NCI-H2107 treated with DMSO at 0.1 percent for 48 hours (cell line): ENCODE measurements around the gene TAS1R3.

Source experiments
- DNase-seq: peaks from one replicate; lab custom pipeline; 2025; ENCODE audit not compliant: unreplicated experiment; lab: John Stamatoyannopoulos, UW

Gene TAS1R3

DNA sequence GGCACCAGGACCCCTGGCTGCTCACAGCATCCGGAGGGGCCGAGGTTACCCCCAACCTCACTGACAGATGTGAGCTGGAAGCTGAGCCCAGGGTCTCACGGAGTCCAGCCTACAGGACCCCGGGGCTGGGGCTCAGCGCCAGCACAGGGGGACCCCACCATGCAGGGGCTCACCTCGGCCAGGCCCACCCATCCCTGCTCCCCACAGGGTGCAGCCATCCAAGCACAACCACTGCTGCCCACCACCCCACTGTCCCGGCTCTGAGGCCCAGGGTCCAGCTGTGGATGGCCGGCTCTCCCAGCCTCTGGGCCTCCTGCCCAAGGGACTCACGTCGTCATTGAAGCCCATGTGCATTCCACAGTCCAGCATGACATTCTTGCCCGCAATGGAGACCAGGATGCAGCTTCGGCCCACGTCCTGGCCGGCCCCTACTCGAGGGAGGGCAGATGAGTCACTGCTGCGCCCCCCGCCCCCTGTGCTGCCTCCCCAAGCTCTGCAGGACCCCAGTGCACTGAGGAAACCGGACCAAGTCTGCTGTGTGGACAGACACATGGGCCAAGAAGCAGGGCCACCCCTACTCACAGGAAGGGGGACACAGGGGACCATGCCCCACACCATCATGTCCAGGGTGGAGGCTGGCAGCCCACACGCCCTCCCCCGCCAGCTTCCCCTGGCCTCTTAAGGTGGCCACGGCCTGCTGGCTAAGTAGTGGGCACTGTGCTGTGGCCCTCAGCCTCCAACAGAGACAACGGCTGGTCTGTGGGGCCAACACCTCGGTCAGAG is 10.2 kb upstream of the TAS1R3 start:
- DNase-seq: no peak

DNA sequence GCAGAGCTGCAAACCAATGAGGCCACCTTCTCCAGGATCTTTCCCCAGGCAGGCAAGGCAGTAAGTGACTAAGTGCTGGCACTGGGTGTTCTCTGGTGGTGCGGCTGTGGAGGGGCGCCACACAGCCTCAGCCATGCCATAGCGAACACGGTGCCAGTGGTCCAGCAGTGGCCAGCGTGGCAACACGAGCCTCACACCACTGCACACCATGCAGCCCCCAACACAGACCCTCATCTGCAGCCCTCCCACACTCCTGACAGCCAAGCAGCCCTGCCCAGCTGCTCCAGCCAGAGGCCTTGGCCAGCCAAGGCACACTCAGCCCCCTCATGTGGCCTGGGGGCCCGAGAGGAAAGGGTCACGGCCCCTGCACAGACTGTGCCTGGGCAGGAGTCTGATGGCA is 9.6 kb upstream of the TAS1R3 start:
- no peak for DNase-seq

DNA sequence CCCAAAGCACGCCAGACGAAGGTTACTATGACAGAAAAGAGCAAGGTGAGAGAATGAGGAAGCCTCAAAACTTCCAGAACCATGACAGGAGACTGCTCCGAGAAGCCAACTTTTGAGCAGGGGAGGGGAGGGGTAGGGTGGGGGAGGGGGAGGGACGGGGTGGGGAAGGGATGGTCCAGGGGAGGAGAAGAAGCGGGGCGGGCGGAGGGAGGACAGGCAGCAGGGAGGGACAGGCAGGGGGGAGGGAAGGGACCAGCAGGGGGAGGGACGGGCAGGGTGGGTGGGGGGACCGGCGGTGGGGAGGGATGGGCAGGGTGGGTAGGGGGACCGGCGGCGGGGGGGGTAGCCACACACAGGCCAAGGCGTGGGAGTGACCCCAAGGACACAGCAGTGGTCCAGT is 8.7 kb upstream of the TAS1R3 start:
- DNase-seq: no peak

DNA sequence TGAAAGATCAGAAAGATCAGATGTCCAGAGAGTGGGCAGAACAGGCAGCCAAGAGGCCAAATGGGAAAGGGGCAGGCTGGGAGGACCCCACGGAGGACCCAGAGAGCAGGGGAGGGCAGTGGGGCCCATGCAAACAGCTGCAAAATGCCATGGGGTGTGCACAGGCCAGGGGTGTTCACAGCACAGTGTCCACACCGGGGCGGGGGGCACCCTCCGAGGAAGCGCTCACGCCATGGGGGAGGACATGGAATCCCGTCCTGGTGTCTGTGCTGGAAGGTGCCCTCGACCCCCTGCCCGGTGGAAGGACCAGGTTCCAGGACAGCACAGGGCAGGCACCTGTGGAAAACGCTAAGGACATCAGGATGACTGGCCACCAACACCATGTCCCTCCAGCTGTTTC is 8.1 kb upstream of the TAS1R3 start:
- no peak for DNase-seq

DNA sequence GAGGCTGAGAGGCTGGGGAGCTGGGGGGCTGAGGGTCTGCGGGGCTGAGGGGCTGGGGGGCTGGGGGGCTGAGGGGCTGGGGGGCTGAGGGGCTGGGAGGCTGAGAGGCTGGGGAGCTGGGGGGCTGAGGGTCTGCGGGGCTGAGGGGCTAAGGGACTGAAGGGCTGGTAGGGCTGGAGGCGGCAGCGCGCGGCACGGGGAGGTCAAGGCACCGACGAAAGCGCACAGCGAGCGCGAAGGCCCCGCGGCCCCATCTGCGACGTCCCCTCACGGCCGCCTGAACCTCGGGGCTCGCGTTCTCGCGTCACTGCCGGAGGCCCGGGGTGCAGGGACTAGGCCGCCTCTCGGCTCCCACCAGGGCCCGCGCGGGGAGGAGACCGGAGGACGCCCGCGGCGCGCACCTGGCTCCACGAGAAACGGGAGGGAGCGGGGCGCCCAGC is 7.0 kb upstream of the TAS1R3 start:
- DNase-seq: no peak

DNA sequence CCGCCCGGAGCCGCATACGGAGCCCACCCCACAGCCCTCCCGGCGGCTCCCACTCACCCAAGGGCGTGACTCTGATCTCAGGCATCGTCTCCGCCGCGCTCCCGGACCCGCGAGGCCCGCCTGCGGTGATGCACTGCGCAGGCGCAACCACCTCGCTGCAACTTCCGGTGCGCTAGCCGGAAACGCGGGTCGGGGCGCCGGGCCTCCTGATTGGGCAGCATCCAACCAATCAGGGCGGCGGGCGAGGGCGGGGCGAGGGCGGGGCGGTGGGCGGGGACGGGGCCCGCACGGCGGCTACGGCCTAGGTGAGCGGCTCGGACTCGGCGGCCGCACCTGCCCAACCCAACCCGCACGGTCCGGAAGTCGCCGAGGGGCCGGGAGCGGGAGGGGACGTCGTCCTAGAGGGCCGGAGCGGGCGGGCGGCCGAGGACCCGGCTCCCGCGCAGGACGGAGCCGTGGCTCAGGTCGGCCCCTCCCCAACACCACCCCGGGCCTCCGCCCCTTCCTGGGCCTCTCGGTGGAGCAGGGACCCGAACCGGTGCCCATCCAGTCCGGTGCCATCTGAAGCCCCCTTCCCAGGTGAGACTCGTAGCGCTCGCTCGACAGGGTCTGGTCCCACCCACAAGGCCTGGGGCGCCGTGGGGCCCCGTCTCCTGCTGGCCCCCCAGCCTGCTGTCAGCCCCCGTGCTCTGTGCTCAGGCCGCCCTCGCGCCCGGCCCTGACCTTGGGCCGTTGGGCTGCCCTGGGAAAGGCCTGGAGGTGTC is 6.4 kb upstream of the TAS1R3 start, which contains the start of the genes CPTP and INTS11:
TSS of gene CPTP (plus strand) at position 279 of the 764 bp plus-strand sequence. CDS start 2,109 bp downstream, outside the sequence.
TSS of gene INTS11 (minus strand) at position 137 of the 764 bp plus-strand sequence. CDS start at position 85, 52 bp downstream.
- DNase-seq: peak; percentile 10

DNA sequence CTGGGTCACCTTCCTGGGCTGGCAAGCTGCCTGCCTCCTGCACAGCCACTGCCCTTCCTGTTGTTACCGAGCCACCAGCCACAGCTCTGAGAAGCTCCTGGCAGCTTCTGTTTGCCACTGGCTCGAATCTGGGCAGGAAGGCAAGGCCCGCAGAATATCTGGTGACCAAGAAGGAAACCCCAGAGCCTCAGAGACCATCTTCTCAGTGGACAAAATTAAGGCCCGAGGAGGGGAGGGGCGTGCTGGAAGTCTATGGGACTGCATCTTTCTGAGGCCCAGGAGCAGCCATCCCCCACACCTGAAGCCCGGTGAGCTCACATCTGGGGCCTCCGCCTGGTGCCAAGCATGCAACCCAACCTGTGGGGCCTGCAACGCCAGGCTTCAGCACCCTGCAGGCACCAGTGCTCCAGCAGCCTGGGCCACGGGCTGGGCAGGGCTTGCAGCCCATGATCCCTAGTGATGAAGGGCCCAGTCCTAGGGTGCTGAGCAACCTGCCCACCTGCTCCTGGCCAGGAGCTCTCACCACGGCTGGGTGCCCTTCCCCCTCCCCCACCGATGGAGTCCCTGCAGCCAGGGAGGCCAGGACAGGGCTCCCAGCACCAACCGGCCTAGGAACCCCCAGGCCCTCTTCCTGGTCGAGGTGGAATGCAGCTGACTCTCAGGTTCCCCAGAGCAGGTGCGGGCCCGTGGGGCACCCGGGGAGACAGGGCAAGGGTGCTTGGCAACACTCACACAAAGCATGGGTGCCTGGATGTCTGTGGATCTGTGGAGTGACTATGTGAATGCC is 5.6 kb upstream of the TAS1R3 start:
- no peak for DNase-seq

DNA sequence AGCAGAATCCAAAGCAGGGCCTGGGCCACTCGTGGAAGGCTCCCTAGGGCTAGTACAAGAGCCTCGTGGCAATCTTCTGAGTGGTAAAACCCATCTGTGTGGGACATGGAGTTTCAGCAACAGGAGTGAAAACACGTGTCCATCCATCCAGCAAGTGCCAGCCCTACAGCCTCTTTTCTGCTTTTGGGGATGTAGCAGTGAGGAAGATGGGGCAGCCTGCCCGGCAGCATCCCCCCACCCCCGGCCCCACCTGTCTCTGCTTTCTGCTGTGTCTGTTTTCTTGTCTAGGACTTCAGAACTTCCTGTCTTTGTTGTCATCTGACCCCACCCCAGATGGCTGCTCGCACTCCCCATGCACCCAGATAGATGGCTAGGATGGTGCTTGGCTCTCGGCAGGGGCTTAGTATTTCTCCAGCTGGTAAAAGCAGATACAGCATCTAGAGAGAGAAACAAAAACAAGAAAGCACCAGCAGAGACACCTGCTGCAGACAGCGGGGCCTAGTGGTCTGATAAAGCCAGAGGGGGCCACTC is 4.9 kb upstream of the TAS1R3 start:
- no peak for DNase-seq

DNA sequence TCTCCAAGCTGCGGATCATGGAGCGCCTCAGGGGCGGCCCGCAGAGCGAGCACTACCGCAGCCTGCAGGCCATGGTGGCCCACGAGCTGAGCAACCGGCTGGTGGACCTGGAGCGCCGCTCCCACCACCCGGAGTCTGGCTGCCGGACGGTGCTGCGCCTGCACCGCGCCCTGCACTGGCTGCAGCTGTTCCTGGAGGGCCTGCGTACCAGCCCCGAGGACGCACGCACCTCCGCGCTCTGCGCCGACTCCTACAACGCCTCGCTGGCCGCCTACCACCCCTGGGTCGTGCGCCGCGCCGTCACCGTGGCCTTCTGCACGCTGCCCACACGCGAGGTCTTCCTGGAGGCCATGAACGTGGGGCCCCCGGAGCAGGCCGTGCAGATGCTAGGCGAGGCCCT is 3.8 kb upstream of the TAS1R3 start:
- DNase-seq: no peak

DNA sequence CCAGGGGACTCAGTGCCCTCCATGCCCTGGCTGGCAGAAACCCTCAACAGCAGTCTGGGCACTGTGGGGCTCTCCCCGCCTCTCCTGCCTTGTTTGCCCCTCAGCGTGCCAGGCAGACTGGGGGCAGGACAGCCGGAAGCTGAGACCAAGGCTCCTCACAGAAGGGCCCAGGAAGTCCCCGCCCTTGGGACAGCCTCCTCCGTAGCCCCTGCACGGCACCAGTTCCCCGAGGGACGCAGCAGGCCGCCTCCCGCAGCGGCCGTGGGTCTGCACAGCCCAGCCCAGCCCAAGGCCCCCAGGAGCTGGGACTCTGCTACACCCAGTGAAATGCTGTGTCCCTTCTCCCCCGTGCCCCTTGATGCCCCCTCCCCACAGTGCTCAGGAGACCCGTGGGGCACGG is 2.8 kb upstream of the TAS1R3 start:
- no peak for DNase-seq

DNA sequence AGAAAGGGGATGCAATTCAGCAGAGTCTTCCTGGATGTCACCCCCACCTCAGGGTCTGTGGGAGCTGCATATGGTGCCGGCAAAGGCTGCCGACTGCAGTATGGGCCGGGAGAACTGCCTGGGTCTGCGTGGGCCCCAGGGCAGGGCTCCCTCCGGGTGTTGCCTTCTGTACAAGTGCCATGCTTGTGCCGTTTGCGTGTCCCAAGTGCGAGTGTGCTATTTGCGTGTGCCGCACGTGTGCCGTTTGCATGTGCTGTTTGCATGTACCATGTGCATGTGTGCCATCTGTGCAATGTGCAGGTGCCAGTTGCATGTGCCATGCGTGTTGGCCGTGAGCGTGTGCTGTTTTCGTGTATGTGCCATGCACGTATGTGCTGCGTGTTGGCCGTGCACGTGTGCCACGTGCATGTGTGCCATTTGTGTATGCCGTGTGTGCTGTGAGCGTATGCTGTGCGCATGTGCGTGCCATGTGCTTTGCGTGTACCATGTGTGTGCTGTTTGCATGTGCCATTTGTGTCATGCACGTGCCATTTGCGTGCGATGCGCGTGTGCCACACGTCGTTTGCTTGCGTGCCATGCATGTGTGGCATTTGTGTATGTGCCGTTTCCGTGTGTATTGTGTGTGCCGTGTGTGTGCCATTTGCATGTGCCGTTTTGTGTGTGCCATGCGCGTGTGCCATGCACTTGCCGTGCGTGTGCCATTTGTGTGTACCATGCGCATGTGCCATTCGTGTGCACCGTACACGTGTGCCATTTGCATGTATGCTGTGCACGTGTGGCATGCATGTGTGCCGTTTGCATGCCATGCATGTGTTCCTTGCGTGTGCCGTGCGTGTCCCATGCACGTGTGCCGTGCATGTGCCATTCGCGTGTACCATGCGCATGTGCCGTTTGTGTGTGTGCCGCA is 1.5 kb upstream of the TAS1R3 start:
- no peak for DNase-seq

DNA sequence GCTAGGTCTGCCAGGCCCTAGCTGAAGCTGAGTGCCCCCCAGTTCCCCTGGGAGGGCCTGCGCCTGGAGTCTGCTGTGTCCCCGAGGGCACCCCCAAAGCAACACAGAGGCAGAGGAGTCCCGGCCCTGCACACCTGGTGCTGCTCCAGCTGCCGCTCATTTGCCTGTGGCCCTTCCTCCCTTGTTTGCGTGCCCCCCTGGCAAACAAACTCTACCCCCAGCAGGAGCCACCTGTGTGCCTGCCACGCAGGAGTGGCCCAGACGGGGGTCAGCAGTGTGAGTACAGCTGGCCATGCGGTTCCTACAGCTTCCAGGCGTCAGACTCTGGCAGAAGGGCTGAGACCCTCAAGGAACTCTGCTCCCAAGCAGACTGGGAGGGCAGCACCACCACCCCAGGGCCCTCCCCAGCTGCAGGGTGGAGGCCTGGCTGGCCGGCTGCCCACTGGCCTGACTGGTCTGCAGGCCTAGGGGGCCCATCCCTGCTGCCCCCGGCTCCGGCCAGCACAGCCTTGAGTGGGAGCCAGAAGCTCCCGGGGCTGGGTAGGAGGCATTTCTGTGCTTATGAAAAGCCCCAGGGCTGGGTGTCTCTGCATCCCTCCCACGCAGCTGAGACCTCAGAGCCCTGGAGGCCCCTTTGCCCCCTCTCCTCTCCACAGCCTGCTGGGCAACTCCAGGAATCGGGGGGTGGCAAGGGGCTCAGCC is 563 bp upstream of the TAS1R3 start:
- no peak for DNase-seq

DNA sequence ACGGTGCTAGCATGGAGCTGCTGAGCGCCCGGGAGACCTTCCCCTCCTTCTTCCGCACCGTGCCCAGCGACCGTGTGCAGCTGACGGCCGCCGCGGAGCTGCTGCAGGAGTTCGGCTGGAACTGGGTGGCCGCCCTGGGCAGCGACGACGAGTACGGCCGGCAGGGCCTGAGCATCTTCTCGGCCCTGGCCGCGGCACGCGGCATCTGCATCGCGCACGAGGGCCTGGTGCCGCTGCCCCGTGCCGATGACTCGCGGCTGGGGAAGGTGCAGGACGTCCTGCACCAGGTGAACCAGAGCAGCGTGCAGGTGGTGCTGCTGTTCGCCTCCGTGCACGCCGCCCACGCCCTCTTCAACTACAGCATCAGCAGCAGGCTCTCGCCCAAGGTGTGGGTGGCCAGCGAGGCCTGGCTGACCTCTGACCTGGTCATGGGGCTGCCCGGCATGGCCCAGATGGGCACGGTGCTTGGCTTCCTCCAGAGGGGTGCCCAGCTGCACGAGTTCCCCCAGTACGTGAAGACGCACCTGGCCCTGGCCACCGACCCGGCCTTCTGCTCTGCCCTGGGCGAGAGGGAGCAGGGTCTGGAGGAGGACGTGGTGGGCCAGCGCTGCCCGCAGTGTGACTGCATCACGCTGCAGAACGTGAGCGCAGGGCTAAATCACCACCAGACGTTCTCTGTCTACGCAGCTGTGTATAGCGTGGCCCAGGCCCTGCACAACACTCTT is 1.1 kb downstream of the TAS1R3 start:
- no peak for DNase-seq

DNA sequence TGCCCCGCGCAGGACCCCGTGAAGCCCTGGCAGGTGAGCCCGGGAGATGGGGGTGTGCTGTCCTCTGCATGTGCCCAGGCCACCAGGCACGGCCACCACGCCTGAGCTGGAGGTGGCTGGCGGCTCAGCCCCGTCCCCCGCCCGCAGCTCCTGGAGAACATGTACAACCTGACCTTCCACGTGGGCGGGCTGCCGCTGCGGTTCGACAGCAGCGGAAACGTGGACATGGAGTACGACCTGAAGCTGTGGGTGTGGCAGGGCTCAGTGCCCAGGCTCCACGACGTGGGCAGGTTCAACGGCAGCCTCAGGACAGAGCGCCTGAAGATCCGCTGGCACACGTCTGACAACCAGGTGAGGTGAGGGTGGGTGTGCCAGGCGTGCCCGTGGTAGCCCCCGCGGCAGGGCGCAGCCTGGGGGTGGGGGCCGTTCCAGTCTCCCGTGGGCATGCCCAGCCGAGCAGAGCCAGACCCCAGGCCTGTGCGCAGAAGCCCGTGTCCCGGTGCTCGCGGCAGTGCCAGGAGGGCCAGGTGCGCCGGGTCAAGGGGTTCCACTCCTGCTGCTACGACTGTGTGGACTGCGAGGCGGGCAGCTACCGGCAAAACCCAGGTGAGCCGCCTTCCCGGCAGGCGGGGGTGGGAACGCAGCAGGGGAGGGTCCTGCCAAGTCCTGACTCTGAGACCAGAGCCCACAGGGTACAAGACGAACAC is 1.8 kb downstream of the TAS1R3 start:
- no peak for DNase-seq

DNA sequence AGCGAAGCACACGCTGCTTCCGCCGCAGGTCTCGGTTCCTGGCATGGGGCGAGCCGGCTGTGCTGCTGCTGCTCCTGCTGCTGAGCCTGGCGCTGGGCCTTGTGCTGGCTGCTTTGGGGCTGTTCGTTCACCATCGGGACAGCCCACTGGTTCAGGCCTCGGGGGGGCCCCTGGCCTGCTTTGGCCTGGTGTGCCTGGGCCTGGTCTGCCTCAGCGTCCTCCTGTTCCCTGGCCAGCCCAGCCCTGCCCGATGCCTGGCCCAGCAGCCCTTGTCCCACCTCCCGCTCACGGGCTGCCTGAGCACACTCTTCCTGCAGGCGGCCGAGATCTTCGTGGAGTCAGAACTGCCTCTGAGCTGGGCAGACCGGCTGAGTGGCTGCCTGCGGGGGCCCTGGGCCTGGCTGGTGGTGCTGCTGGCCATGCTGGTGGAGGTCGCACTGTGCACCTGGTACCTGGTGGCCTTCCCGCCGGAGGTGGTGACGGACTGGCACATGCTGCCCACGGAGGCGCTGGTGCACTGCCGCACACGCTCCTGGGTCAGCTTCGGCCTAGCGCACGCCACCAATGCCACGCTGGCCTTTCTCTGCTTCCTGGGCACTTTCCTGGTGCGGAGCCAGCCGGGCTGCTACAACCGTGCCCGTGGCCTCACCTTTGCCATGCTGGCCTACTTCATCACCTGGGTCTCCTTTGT is 2.6 kb downstream of the TAS1R3 start:
- no peak for DNase-seq

DNA sequence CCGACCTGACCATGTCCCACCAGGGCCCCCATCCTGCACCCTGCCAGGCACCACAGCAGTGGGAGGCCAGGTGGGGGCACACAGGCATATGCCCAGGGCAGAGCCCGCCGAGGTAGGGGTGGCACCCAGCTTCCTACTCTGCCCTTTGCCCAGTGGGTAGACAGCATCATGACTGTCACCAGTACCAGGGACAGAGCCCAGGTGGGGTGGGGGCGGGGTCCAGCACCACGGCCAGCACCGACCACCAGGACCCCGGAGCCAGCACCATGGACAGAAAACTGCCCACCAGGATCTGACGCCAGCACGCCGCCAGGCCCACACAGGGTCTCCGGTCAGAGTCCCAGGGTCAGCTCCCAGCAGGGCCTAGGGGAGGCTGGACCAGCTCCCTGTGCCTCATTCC is 3.8 kb downstream of the TAS1R3 start:
- DNase-seq: no peak

DNA sequence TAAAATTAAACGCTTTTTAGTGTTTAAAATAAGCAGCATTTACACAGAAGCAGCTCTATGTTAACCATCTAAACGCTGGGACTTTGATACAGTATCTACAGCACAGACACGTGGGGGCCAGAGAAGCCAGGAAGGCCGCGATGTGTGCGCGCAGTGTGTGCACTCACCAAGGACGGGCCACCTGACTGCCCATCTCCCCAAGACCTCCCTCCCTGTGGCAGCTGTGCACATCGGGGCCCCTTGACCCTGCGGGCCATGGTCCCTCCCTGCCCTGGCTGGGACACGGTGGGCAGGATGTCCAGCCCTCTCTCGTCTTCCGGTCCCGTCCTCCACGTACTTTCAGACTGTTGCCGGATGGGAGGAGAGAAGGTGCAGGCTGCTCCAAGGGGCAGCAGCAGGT is 4.2 kb downstream of the TAS1R3 start:
- no peak for DNase-seq

DNA sequence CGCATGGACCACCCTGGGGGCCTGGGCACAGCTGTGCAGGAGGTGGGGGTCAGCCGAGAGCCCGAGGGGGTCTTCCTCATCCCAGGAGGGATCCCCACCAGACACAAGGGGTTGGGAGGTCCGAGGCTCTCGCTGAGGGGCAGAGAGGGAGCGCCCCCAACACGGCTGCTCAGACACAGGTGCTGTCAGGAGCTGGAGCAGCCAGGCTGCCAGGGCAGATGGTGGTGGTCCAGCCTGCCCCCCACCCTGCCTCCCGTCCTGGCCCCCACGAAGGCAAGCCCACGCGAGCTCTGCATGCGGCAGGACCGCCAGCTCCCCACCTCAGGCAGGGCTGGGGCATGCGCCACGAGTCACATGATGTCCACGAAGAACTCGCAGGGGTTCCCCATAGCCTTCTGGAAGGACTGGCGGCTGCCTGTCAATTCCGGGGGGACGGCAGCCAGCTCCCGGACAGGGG is 4.7 kb downstream of the TAS1R3 start:
- no peak for DNase-seq
